Astrocyte of the spinal cord (primary cell): ENCODE results near the gene NEDD4L.

Experiments
- DNase-seq: peaks from one replicate; pipeline ENCODE4 v3.0.0; 2011; ENCODE audit warnings: low read depth, low spot score
- H3K4me3 ChIP-seq: 2 replicates; pipeline ENCODE4 v1.5.1; 2011; ENCODE audit warnings: low read depth, mild to moderate bottlenecking, low read length, moderate library complexity
- CTCF ChIP-seq: IDR thresholded peaks from 2 replicates; pipeline ENCODE4 v1.5.1; 2012; ENCODE audit warnings: low read depth, mild to moderate bottlenecking, low read length, inconsistent platforms
- in situ Hi-C: cut with HindIII; loops from 2 replicates; pipeline ENCODE4 v1.10.0; 2017; ENCODE audit warnings: low sequenced_read_pairs

The NEDD4L gene

DNA sequence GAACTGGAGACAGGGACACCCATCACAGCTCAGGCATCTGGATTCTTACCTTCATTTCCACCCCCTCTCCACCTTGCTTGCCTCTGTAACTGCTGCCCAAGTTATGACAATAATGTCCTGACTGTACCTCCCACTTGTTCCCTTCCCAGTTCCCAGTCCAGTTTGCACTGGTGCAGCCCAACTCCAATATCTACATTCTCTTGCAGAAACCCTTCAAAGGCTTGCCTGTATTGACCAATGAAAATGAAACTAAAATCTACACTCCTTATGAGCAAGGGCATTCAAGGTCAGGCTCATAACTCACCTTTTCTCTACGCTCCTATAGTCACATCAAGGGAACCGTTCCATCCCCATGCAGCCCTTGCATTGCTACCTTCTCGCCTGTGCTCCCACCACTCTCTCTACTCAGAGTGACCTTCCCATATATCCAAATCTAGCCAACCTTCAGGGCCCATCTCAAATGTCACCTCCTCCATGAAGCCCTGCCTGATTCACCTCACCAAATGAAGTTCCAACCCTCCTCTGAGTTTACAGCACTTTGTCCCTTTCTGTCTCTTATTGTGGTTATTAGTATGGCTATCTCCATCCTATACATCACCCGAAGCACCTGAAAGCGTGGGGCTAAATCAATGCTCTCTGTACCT, 365.9 kb downstream of the NEDD4L start:
- no peak for TF ChIP-seq CTCF
- H3K4me3 ChIP-seq: no peak overlapping the region
- DNase-seq: no peak
- in situ Hi-C loops: no loop called here

- DNase-seq: no peak
- no peak for TF ChIP-seq CTCF
- H3K4me3 ChIP-seq: no peak overlapping the region
- in situ Hi-C loops: no loop called here
Observed at GRCh38 chr18:58411323-58411722, 367.3 kb downstream of the NEDD4L start.

DNA sequence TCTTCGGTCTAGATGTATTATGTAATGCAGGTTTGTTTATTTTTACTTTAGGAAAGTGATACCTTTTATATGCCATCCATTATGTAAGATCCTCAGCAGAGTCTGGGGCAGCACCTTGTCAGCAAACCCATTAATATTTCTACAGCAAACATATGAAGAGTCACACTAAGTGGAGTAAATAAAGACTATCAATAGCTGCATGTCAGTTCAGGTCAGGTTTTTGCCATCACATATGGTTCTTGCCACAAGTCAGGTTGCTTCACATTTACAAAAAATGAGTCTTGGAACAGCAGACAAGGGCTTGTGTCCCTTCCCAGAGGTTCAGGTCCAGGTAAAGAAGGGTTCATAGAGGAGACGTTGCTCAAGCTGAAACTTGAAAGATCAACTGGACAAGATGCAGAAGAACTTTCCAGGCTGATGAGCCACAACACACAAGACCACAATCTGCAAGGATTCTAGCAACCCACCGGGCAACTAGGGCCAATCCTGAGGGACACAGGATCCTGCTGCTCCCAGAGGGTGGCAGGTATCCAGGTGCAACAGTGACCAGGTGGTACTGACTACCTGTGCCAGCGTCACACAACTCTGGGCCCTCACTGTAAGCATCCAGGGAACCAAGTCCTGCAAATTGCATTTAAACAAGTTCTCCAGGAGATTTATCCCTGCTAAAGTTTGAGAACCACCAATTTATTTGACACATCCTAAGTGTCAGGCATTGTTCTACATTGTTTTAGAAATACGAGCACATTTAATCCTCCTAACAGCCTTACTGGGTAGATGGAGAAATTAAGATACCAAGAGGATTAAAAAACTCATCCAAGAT, 369.0 kb downstream of the NEDD4L start:
- no peak for TF ChIP-seq CTCF
- no peak for DNase-seq
- in situ Hi-C loops: no loop called here
- H3K4me3 ChIP-seq: no peak overlapping the region

DNA sequence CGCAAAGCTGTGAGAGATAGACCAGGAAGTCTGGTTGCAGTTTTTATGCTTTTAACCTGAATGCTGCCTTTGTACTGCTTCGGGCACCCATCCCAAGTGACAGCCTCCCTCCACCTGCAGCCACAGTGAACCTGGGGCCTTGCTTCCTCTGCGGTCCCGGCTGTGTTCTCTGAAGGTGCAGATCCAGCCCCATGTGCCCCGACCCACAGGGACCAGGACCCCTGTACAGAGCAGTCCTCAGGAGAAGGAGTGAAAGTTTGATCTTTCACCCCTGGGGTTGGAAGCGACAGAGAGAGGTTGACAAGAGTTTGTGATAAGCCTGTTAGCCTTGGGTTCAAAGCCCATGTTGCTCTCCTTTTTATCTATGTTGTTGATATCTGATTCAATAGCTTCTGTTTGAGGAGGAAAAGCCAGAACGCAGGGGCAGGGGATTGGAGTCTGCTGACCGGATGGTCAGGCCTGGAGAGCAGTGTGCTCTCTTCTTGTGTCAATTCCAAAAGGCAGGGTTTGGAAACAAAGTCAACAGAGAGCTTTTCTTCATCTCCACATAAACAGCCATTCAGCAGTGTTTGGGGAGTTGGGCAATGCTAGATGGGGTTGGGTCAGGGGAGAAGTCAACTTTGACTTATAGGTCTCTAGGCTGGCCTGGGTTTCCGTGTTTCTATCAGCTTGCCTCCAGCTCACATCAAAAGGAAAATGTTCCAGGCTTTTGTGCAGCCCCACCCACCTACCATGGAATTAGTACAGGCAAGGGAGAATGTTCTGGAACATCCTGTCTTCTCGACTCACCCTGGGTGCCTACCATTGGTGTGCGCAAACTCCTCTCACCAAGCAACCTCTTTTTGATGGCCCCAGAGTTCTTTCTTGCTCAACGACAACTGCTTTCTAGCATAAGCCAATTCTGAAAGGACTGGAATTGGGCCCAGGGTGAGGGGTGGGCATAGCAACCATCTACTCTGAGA, 369.9 kb downstream of the NEDD4L start:
- no peak overlapping the region for H3K4me3 ChIP-seq
- DNase-seq: no peak
- in situ Hi-C loops: no loop called here
- TF ChIP-seq CTCF: no peak

- no peak for TF ChIP-seq CTCF
- in situ Hi-C loops: no loop called here
- DNase-seq: no peak
Observed at GRCh38 chr18:58416014-58416703, 372.1 kb downstream of the NEDD4L start.

More at GRCh38 chr18:58416014-58416703, 372.1 kb downstream of the NEDD4L start:
- H3K4me3 ChIP-seq: no peak overlapping the region
